ENCODE results near the gene NPTX2.

Gene NPTX2

GRCh38 chr7:98654524-98655272 lies 37.6 kb downstream of the NPTX2 start:
- DNase-seq (ENCODE audit: low read depth): no peak

DNA sequence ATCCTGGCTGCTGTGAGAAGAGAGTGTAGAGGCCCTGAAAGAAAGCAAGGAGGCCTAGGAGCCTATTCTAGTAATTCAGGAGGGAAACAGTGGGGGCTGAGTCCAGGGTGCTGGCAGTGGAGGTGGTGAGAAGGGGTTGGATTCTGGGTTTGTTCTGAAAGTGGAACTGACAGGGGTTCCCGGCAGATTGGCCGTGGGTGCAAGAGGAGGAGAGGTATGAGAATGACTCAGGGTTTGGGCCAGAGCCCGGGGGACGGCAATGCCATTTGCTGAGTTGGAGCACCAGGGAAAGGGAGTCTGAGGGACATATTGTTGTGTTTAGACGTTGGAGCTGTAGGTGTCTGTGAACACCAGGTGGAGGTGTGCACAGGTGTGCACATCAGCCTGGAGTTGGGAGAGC lies 38.5 kb downstream of the NPTX2 start:
- DNase-seq (ENCODE audit: low read depth): no peak

GRCh38 chr7:98656899-98657298 lies 39.8 kb downstream of the NPTX2 start:
- DNase-seq (ENCODE audit: low read depth): no peak

DNA sequence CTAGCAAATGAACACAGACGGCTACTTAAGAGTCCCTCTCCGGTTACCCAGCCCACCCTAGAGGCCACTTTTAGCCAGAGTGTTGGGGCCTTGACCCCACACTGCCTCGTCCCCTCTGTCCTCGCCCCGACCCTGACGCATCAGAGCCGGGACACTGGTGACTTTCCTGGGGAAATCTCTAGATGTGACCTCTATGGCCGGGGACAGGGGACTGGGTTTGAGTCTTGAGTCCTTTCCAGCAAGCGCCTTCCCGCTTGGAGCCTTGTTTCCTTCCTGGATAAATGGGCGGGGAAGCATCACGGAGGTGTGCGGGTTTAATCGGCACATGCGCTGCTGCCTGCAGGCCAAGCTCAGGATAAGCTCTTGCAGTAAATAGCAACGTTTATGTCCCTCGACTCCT lies 40.7 kb downstream of the NPTX2 start:
- DNase-seq (ENCODE audit: low read depth): no peak

GRCh38 chr7:98659756-98660155 lies 42.7 kb downstream of the NPTX2 start:
- no peak for DNase-seq (ENCODE audit: low read depth)

DNA sequence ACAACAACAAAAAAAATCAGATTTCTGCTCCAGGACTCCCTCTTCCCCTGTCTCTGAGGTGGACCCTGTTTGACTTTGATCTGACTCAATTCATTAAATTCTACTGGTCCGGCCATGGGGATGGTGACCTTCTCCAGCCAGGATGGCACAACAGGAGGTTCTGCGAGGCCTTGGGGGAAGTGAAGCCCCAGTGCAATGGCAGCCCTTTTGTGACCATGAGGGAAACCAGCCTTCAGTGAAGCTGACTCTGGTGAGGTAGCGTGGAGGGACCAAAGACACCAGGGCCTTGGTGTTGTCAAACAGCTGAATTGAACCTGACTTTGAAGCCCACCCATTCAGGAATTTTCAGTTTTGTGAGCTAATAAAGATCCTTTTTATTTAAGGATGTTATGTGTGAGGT lies 44.5 kb downstream of the NPTX2 start:
- no peak for DNase-seq (ENCODE audit: low read depth)

GRCh38 chr7:98662289-98662688 lies 45.2 kb downstream of the NPTX2 start:
- no peak for DNase-seq (ENCODE audit: low read depth)

GRCh38 chr7:98664882-98665281 lies 47.8 kb downstream of the NPTX2 start:
- no peak for DNase-seq (ENCODE audit: low read depth)

DNA sequence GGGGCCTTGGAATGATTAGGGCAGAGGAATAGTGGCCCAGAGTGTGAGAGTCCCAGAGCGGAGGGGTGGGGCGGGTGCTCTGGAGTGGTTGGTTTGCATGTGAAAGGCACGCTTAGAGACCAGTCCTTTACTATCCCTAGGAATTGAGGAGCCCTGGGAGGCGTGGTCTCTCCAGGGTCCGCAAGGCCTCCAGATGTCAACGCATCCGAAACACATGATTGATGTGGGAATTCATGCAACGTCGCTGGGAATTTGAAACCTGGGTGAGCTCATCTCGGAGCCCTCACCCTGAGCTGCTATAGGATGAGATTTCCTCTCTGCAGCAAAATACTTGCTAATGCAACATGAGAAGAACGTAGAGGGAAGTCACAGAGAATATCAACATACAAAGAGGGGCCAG lies 51.2 kb downstream of the NPTX2 start:
- DNase-seq (ENCODE audit: low read depth): no peak

- DNase-seq (ENCODE audit: low read depth): no peak
Measured at GRCh38 chr7:98669329-98670000, 52.4 kb downstream of the NPTX2 start.

- no peak for DNase-seq (ENCODE audit: low read depth)
Measured at GRCh38 chr7:98670186-98670585, 53.1 kb downstream of the NPTX2 start.

GRCh38 chr7:98671733-98672331 lies 54.7 kb downstream of the NPTX2 start:
- no peak for DNase-seq (ENCODE audit: low read depth)

DNA sequence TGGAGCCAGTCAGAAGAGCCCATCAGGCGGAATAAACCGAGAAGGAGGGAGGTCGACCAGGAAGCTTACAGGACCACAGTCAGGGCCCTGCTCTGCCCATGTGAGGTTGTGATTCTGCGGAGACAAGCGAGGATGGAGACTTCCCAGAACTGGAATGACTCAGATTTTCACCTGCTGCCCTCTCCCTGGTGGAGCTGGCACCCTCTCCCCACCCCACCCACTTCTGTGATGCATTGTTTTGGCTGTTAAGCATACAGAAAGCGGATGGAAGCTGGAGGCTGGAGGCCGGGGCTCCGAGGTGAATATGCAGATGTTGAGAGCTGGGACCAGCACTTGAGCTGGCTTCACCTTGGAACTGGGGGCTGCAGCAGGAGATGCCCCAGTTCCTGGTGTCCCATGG lies 57.4 kb downstream of the NPTX2 start:
- DNase-seq (ENCODE audit: low read depth): no peak

- DNase-seq (ENCODE audit: low read depth): no peak
Measured at GRCh38 chr7:98674881-98675280, 57.8 kb downstream of the NPTX2 start.

DNA sequence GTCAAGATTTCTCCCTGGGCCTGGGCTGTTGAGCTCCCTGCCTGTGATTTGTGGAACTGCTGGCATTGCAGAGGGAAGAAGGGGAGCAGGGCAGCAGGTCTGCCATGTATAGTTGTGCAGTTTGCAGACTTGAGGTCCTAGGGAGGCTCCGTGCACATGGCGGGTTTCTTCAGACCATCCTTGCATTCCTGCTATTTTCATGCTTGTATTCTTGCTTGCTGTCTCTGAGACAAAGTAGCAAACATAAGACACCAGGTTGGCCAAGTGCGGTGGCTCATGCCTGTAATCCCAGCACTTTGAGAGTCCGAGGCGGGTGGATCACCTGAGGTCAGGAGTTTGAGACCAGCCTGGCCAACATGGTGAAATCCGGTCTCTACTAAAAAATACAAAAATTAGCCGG lies 61.1 kb downstream of the NPTX2 start:
- DNase-seq (ENCODE audit: low read depth): no peak
